HepG2 (cell line): Measurements from ENCODE around the gene TAF4B. TPM values are rescaled to one million over a fixed set of nuclear protein-coding genes. Genes with fewer than 3 reads are reported as not detected.

Source experiments
- ATAC-seq: fragments of 200-7000 bp; cut with Tn5 transposase; 3 replicates; pipeline ENCODE4 v1.9.1; 2020; ENCODE audit warnings: mild to moderate bottlenecking, moderate library complexity
- Bru-seq: library from RNA; stranded (reverse); fragments of 400-500 nt; gene quantifications from one replicate; lab custom pipeline; 2021; lab: Mats Ljungman, UMichigan
- BruChase-seq, 2 experiments: library from RNA; stranded (reverse); fragments of 400-500 nt; gene quantifications; one replicate each; lab custom pipeline; 2021; lab: Mats Ljungman, UMichigan
- BruUV-seq: library from RNA; stranded (reverse); fragments of 400-500 nt; replicated peaks from 2 replicates; lab custom pipeline; 2021; lab: Mats Ljungman, UMichigan
- CTCF ChIA-PET: fragments of 300-600 bp; formaldehyde crosslinking; extraction: SDS; loops from one replicate; lab custom pipeline; 2021; ENCODE audit warnings: low total read pairs, inconsistent platforms, low intra/inter-chr PET ratio; lab: Yijun Ruan, JAX
- POLR2A ChIA-PET: fragments of 350-600 bp; sonication (Branson Sonifier 250); formaldehyde crosslinking; loops from one replicate; lab custom pipeline; 2020; ENCODE audit warnings: antibody characterized with exemption, inconsistent platforms; lab: Yijun Ruan, JAX
- DNase-seq: peaks from one replicate; pipeline ENCODE4 v3.0.0-alpha.2; 2015; ENCODE audit warnings: low spot score
- FAIRE-seq: peaks from 3 replicates; lab custom pipeline; 2011; peaks lifted over from hg19 to GRCh38; lab: Jason Lieb, UNC
- H2AFZ ChIP-seq: one replicate; pipeline ENCODE4 v1.6.1; 2011; ENCODE audit warnings: low read length, inconsistent platforms
- H3K27ac ChIP-seq: fragments of 300-600 bp; 3 replicates; pipeline ENCODE4 v1.8.0; 2011; ENCODE audit warnings: mixed run types, mild to moderate bottlenecking, mixed read lengths, low read length, inconsistent platforms; ENCODE audit not compliant: insufficient read depth; ENCODE audit errors: extremely low read length
- H3K27me3 ChIP-seq, 2 experiments: fragments of 200-600 bp in 1 of 2; 2 replicates in 1 of 2; 3 replicates in 1 of 2; pipeline versions ENCODE4 v1.6.0 to v1.8.0; 2011; ENCODE audit warnings: low read length in 2 of 2, mild to moderate bottlenecking in 2 of 2, moderate library complexity in 2 of 2, inconsistent platforms in 1 of 2; ENCODE audit not compliant: insufficient read depth in 2 of 2, control insufficient read depth in 1 of 2
- H3K36me3 ChIP-seq, 2 experiments: fragments of 200-600 bp in 1 of 2; replicated peaks in 1 of 2; 2 replicates in 1 of 2; 3 replicates in 1 of 2; pipeline versions ENCODE4 v1.5.1 to v1.8.0; 2011; ENCODE audit warnings: low read length in 2 of 2, inconsistent platforms in 1 of 2; ENCODE audit not compliant: insufficient read depth in 2 of 2, control insufficient read depth in 1 of 2
- H3K4me1 ChIP-seq: 2 replicates; pipeline ENCODE4 v1.5.1; 2012; ENCODE audit warnings: low read length, inconsistent platforms; ENCODE audit not compliant: insufficient read depth
- H3K4me2 ChIP-seq: 2 replicates; pipeline ENCODE4 v1.6.0; 2011; ENCODE audit warnings: low read depth, low read length, inconsistent platforms
- H3K4me3 ChIP-seq, 3 experiments: fragments of 200-600 bp in 1 of 3; sonication (generic), shearing (Covaris generic) in 1 of 3; replicated peaks in 1 of 3; 2 replicates each; pipeline ENCODE4 v1.5.1; 2011 to 2016; ENCODE audit warnings: low read length in 3 of 3, inconsistent platforms in 2 of 3, low read depth in 2 of 3, mild to moderate bottlenecking in 2 of 3, control low read depth in 1 of 3, mixed read lengths in 1 of 3; ENCODE audit not compliant: insufficient read depth in 1 of 3
- H3K79me2 ChIP-seq: one replicate; pipeline ENCODE4 v1.6.1; 2011; ENCODE audit warnings: low read length, inconsistent platforms; ENCODE audit not compliant: insufficient read depth
- H3K9ac ChIP-seq: 2 replicates; pipeline ENCODE4 v1.6.0; 2011; ENCODE audit warnings: mild to moderate bottlenecking, low read depth, low read length, inconsistent platforms; ENCODE audit not compliant: insufficient read depth
- H3K9me3 ChIP-seq: 2 replicates; pipeline ENCODE4 v1.5.1; 2012; ENCODE audit warnings: mild to moderate bottlenecking, low read length
- H4K20me1 ChIP-seq: 2 replicates; pipeline ENCODE4 v1.6.0; 2011; ENCODE audit warnings: inconsistent platforms, mild to moderate bottlenecking, low read length, moderate library complexity; ENCODE audit not compliant: insufficient read depth
- DMAP1 ChIP-seq: IDR thresholded peaks from 2 replicates; pipeline ENCODE4 v1.6.1; 2016
- PITX1 ChIP-seq: sonication (generic); formaldehyde crosslinking; IDR thresholded peaks from 2 replicates; pipeline ENCODE4 v1.5.1; 2020; ENCODE audit warnings: mild to moderate bottlenecking, missing genetic modification reagents
- POLR2AphosphoS5 ChIP-seq: IDR thresholded peaks from 2 replicates; pipeline ENCODE4 v1.6.1; 2012; ENCODE audit warnings: low read depth, low read length
- SOX13 ChIP-seq, 3 experiments: fragments of 450-650 bp in 1 of 3; sonication (generic) in 1 of 3; formaldehyde crosslinking in 1 of 3; IDR thresholded peaks in 2 of 3; conservative IDR thresholded peaks in 1 of 3; 2 replicates each; pipeline versions ENCODE4 v1.5.0 to v1.6.1; 2016 to 2020; ENCODE audit warnings: antibody characterized with exemption in 1 of 3, mild to moderate bottlenecking in 1 of 3, missing compliant biosample characterization in 1 of 3, missing genetic modification reagents in 1 of 3, moderate library complexity in 1 of 3
- ZBTB21 ChIP-seq: sonication (generic); formaldehyde crosslinking; IDR thresholded peaks from 2 replicates; pipeline ENCODE4 v1.4.0; 2020; ENCODE audit warnings: missing genetic modification reagents
- ZNF615 ChIP-seq: sonication (generic); formaldehyde crosslinking; IDR thresholded peaks from 2 replicates; pipeline ENCODE4 v1.5.0; 2020; ENCODE audit warnings: mild to moderate bottlenecking, missing genetic modification reagents, borderline replicate concordance
- ZNF720 ChIP-seq: sonication (generic); formaldehyde crosslinking; IDR thresholded peaks from 2 replicates; pipeline ENCODE4 v1.4.0; 2020; ENCODE audit warnings: missing genetic modification reagents
- WGBS: methylation state at CpG from one replicate; pipeline ENCODE4 v1.1.6; 2017; ENCODE audit warnings: low lambda C conversion rate; 5-methylcytosine and 5-hydroxymethylcytosine counted together
- in situ Hi-C: cut with HindIII; loops from 2 replicates; pipeline ENCODE4 v1.10.0; 2017; ENCODE audit warnings: low pct_unique_long_range_greater_than_20kb; ENCODE audit not compliant: extremely low pct_ligation_motif_present
- intact Hi-C: fragments of 100-400 bp; cut with micrococcal nuclease; formaldehyde crosslinking; loops from one replicate; pipeline ENCODE4 v1.10.0; 2022; ENCODE audit not compliant: unreplicated experiment
- long read RNA-seq, 2 experiments: library from RNA in 1 of 2; library from polyadenylated mRNA in 1 of 2; stranded (forward) in 1 of 2; unstranded in 1 of 2; transcript quantifications; one replicate each; pipeline ENCODE4 v2.0.0, GENCODE V29; 2019 to 2022
- polyA minus RNA-seq, 3 experiments: library from RNA; depleted of rRNA, polyadenylated mRNA; stranded (reverse); fragments of >200 nt; gene quantifications; 2 replicates each; pipeline ENCODE4 v1.2.3, GENCODE V29; 2011; ENCODE audit warnings: low replicate concordance in 1 of 3
- polyA plus RNA-seq, 8 experiments: library from polyadenylated mRNA; depleted of rRNA in 3 of 8; stranded (reverse) in 7 of 8; unstranded in 1 of 8; fragments of >200 nt; fragmentation: Illumina TruSeq in 4 of 8; extraction: Trizol in 4 of 8; gene quantifications; 2 replicates each; pipeline versions ENCODE4 v1.2.1 to v1.2.3, GENCODE V29; 2011 to 2016; ENCODE audit warnings: low read depth in 4 of 8, missing spikeins in 1 of 8, mixed read lengths in 1 of 8; ENCODE audit not compliant: insufficient read depth in 1 of 8
- total RNA-seq, 5 experiments: library from RNA; depleted of rRNA; stranded (reverse); fragments of >200 nt; fragmentation: Illumina TruSeq; extraction: Trizol; gene quantifications; 2 replicates each; pipeline ENCODE4 v1.2.3, GENCODE V29; 2016; ENCODE audit warnings: low read depth in 1 of 5
- TF ChIP-seq, protein P1 (sequence below): IDR thresholded peaks from 2 replicates; pipeline ENCODE4 v1.6.1; 2012; ENCODE audit warnings: inconsistent platforms
- TF ChIP-seq, protein P2 (sequence below): fragments of 450-650 bp; IDR thresholded peaks from 2 replicates; pipeline ENCODE4 v1.6.1; 2016
- TF ChIP-seq, protein P3 (sequence below): sonication (generic); formaldehyde crosslinking; IDR thresholded peaks from 2 replicates; pipeline ENCODE4 v1.5.1; 2020; ENCODE audit warnings: mild to moderate bottlenecking, missing genetic modification reagents, moderate library complexity

Gene TAF4B, protein sequence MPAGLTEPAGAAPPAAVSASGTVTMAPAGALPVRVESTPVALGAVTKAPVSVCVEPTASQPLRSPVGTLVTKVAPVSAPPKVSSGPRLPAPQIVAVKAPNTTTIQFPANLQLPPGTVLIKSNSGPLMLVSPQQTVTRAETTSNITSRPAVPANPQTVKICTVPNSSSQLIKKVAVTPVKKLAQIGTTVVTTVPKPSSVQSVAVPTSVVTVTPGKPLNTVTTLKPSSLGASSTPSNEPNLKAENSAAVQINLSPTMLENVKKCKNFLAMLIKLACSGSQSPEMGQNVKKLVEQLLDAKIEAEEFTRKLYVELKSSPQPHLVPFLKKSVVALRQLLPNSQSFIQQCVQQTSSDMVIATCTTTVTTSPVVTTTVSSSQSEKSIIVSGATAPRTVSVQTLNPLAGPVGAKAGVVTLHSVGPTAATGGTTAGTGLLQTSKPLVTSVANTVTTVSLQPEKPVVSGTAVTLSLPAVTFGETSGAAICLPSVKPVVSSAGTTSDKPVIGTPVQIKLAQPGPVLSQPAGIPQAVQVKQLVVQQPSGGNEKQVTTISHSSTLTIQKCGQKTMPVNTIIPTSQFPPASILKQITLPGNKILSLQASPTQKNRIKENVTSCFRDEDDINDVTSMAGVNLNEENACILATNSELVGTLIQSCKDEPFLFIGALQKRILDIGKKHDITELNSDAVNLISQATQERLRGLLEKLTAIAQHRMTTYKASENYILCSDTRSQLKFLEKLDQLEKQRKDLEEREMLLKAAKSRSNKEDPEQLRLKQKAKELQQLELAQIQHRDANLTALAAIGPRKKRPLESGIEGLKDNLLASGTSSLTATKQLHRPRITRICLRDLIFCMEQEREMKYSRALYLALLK
- total RNA-seq (2016; rRNA removed; fragmentation: Illumina TruSeq; extraction: Trizol): 3.8 and 3.9 TPM in 2 replicates
- 2.1 and 2.6 TPM in 2 replicates for total RNA-seq (2016; cell fraction: cytosol; rRNA removed; fragmentation: Illumina TruSeq; extraction: Trizol; ENCODE audit: low read depth)
- total RNA-seq (2016; cell fraction: insoluble cytoplasmic fraction; rRNA removed; fragmentation: Illumina TruSeq; extraction: Trizol): 3.6 and 3.7 TPM in 2 replicates
- total RNA-seq (2016; cell fraction: membrane; rRNA removed; fragmentation: Illumina TruSeq; extraction: Trizol): 2.8 and 2.9 TPM in 2 replicates
- 4.1 and 4.4 TPM in 2 replicates for total RNA-seq (2016; cell fraction: nucleus; rRNA removed; fragmentation: Illumina TruSeq; extraction: Trizol)
- polyA plus RNA-seq (2011; rRNA removed): 2.0 and 2.2 TPM in 2 replicates
- 1.1 and 1.4 TPM in 2 replicates for polyA plus RNA-seq (2011; cell fraction: cytosol; rRNA removed)
- polyA plus RNA-seq (2011; cell fraction: nucleus; rRNA removed): 1.9 and 2.1 TPM in 2 replicates
- 1.9 and 2.0 TPM in 2 replicates for polyA plus RNA-seq (2012)
- 0.09 and 0.10 TPM in 2 replicates for polyA plus RNA-seq (2016; cell fraction: cytosol; fragmentation: Illumina TruSeq; extraction: Trizol; ENCODE audit: low read depth)
- 2.5 and 3.2 TPM in 2 replicates for polyA plus RNA-seq (2016; cell fraction: insoluble cytoplasmic fraction; fragmentation: Illumina TruSeq; extraction: Trizol; ENCODE audit: low read depth)
- polyA plus RNA-seq (2016; cell fraction: membrane; fragmentation: Illumina TruSeq; extraction: Trizol; ENCODE audit: low read depth): 0.68 and 0.81 TPM in 2 replicates
- 2.3 and 2.4 TPM in 2 replicates for polyA plus RNA-seq (2016; cell fraction: nucleus; fragmentation: Illumina TruSeq; extraction: Trizol; ENCODE audit: insufficient read depth, low read depth)
- polyA minus RNA-seq (2011; rRNA and poly(A)+ RNA removed; ENCODE audit: low replicate concordance): 3.0 and 16.9 TPM in 2 replicates
- 1.9 and 3.3 TPM in 2 replicates for polyA minus RNA-seq (2011; cell fraction: cytosol; rRNA and poly(A)+ RNA removed)
- polyA minus RNA-seq (2011; cell fraction: nucleus; rRNA and poly(A)+ RNA removed): 7.6 and 9.2 TPM in 2 replicates
- Bru-seq, nascent RNA: percentile 57 among the genes with signal in this experiment
- percentile 51 among the genes with signal in this experiment for BruChase-seq, experiment 1, labeled RNA remaining after a 6-hour chase
- BruChase-seq, experiment 2, labeled RNA remaining after a 2-hour chase: percentile 48 among the genes with signal in this experiment
- long read RNA-seq, experiment 1, partial matches to known transcripts: 0 of 1 reads
- long read RNA-seq, experiment 1, other reads (novel, unspliced or antisense): 1 of 1 reads
- long read RNA-seq, experiment 2, partial matches to known transcripts: 1 of 2 reads
- long read RNA-seq, experiment 2, other reads (novel, unspliced or antisense): 1 of 2 reads

DNA sequence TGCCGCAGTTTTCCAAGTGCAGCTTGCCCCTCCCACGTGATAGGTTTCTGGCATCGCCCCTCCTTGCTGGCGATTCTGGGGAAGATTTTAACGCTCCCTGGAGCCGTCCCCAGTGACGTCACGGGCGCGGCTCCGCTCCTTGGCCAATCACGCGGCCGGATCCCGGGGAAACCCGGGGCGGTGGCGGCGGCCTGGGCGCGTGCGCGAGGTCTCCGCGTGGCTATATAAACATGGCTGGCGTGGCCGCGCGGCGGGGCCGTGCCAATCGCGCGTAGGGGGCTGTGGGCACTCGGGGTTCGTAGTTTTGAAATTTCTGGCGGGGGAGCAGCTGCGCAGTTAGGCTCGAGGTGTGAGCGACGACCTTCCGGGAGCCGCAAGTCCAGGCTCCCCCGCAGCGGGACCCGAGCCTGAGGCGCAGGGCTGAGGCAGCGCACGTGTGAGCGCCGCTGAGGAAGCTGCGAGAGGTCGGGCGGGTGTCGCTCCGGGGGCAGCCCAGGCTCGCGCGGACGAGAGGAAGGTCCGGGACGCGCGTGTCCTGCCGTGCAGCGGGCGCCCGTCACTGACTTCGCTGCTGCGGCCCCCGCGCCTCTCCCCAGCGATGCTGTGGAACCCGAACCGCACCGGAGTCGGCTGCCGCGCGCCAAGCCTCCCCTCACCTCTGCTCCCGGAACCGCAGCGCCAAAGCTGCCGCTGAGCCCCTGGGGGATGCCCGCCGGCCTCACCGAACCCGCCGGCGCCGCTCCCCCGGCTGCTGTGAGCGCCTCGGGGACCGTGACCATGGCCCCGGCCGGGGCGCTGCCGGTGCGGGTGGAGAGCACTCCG is at the start of gene TAF4B:
TSS of gene TAF4B (plus strand) at position 217 of the 822 bp plus-strand sequence. CDS start at position 706, 489 bp downstream.
- no peak within 1 kb of the TSS for H2AFZ ChIP-seq
- intact Hi-C loops (no loop called here), in situ Hi-C loops (no loop called here)
- peak; percentile 86 for ATAC-seq
- no peak for FAIRE-seq
- no peaks in the 10 kb centered on the region for H3K9me3 ChIP-seq
- ChIA-PET POLR2A (no interaction called here), CTCF (no interaction called here)
- H3K79me2 ChIP-seq: peaks cover 2% of the 10 kb centered on the region
- WGBS: 56% methylated on average over 74 of the region's 101 CpGs
- H3K4me2 ChIP-seq: peak within 1 kb of the TSS; percentile 73
- peaks cover 0 to 8% of the 10 kb centered on the region in 2 experiments; a peak in 2 of 5 replicates for H3K27me3 ChIP-seq
- H3K36me3 ChIP-seq: no peaks in the 10 kb centered on the region
- H3K27ac ChIP-seq: no peak within 1 kb of the TSS
- peak within 1 kb of the TSS; percentile 57; the same call in 1 of the 2 replicates for H3K9ac ChIP-seq
- DNase-seq: peak; percentile 41
- peak within 1 kb of the TSS; percentile 44 to 72 (median 69); a peak in 5 of 6 replicates for H3K4me3 ChIP-seq
- H4K20me1 ChIP-seq: no peaks in the 10 kb centered on the region; the same call in 1 of the 2 replicates
- BruUV-seq: no TSS peak
- peaks cover 24% of the 10 kb centered on the region for H3K4me1 ChIP-seq
- TF ChIP-seq ZNF720 (CRISPR knock-in tag): no peak
- no peak for TF ChIP-seq SOX13 (IDR thresholded peaks at IDR 0.05)
- no peak for TF ChIP-seq SOX13 (CRISPR knock-in tag; conservative IDR thresholded peaks at IDR 0.05 in 1 of 2, IDR thresholded peaks at IDR 0.05 in 1 of 2)
- peak; percentile 42 for TF ChIP-seq DMAP1 (CRISPR knock-in tag)
- TF ChIP-seq, protein P1, sequence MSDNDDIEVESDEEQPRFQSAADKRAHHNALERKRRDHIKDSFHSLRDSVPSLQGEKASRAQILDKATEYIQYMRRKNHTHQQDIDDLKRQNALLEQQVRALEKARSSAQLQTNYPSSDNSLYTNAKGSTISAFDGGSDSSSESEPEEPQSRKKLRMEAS: peak; percentile 91
- TF ChIP-seq PITX1 (CRISPR knock-in tag): no peak
- TF ChIP-seq, protein P2, sequence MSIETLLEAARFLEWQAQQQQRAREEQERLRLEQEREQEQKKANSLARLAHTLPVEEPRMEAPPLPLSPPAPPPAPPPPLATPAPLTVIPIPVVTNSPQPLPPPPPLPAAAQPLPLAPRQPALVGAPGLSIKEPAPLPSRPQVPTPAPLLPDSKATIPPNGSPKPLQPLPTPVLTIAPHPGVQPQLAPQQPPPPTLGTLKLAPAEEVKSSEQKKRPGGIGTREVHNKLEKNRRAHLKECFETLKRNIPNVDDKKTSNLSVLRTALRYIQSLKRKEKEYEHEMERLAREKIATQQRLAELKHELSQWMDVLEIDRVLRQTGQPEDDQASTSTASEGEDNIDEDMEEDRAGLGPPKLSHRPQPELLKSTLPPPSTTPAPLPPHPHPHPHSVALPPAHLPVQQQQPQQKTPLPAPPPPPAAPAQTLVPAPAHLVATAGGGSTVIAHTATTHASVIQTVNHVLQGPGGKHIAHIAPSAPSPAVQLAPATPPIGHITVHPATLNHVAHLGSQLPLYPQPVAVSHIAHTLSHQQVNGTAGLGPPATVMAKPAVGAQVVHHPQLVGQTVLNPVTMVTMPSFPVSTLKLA: peak; percentile 66
- 0 out of 2 replicates have a peak, but pooled peaks have one; percentile 25 for TF ChIP-seq ZBTB21 (CRISPR knock-in tag)
- TF ChIP-seq, protein P3, sequence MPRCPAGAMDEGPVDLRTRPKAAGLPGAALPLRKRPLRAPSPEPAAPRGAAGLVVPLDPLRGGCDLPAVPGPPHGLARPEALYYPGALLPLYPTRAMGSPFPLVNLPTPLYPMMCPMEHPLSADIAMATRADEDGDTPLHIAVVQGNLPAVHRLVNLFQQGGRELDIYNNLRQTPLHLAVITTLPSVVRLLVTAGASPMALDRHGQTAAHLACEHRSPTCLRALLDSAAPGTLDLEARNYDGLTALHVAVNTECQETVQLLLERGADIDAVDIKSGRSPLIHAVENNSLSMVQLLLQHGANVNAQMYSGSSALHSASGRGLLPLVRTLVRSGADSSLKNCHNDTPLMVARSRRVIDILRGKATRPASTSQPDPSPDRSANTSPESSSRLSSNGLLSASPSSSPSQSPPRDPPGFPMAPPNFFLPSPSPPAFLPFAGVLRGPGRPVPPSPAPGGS: 0 out of 2 replicates have a peak, but pooled peaks have one; percentile 23
- no peak for TF ChIP-seq ZNF615
- 0 out of 2 replicates have a peak, but pooled peaks have one; percentile 24 for TF ChIP-seq POLR2AphosphoS5
